Measurements from ENCODE around the gene GRPEL1. TPM values are rescaled to one million over a fixed set of nuclear protein-coding genes. Genes with fewer than 3 reads are reported as not detected.
A peak's percentile ranks its signal among the peaks of the same experiment; 100 is the strongest.

Gene GRPEL1
- total RNA-seq, 1 experiment from 2014 or later = 40.7 TPM

DNA sequence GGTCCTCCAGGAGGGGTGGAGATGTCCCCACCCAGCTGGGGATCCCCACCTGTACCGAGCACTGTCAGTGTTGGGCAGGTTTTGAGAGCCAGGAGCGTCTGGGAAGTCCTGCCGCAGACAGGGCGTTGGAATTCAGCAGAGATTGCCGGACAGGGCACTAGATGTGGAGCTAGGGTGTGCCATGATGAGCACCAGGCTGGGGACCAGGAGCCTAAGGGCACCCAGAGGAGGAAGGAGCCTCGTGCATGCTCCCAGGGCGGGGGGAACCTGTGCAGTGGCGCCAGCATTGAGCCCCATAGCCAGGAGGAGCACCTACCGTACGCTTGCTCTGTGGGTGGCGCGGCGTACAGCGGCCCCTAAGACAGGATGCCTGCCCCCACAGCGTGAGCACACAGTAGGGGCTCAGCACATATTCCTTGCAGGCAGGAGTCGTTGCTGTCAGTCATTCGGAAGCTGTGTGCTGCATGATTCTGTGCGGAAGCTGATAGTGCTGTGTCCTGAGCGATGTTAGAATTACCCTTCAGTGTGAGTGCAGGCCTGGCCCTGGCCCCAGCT is 43.5 kb downstream of the GRPEL1 start:
- Histone ChIP-seq H3K4me2 (ENCODE audit: insufficient read depth, insufficient read length, low read length) (no peak overlapping the region), H2BK5ac (ENCODE audit: insufficient read length, low read length) (no peak overlapping the region), H4K91ac (ENCODE audit: insufficient read length, low read depth, low read length) (no peak overlapping the region), H4K5ac (ENCODE audit: insufficient read length, low read depth, low read length) (no peak overlapping the region), H3K79me1 (ENCODE audit: insufficient read depth, low read depth, low read length, poor library complexity, severe bottlenecking) (no peaks in the 10 kb centered on the region), H3T11ph (ENCODE audit: low read length) (no peak overlapping the region), H3K9me3 (ENCODE audit: control insufficient read depth, low read depth, low read length) (no peaks in the 10 kb centered on the region), H3K27ac (ENCODE audit: insufficient read length, low read depth, low read length) (no peak overlapping the region), H2AFZ (ENCODE audit: low read length) (no peak overlapping the region), H3K27me3 (ENCODE audit: insufficient read depth, low read length) (no peaks in the 10 kb centered on the region; the same call in 1 of the 2 replicates), H2AK5ac (ENCODE audit: insufficient read length, low read length) (no peak overlapping the region), H4K8ac (replicated peaks; ENCODE audit: insufficient read length, low read depth, low read length) (no peak overlapping the region), H2BK20ac (ENCODE audit: low read depth, low read length, poor library complexity, severe bottlenecking) (no peak overlapping the region), H4K20me1 (ENCODE audit: control insufficient read depth, insufficient read depth, insufficient read length) (no peaks in the 10 kb centered on the region), H3K56ac (ENCODE audit: insufficient read length, low read depth, low read length) (no peak overlapping the region), H3K79me2 (ENCODE audit: insufficient read depth, low read length) (no peaks in the 10 kb centered on the region), H2BK120ac (ENCODE audit: low read depth, low read length, poor library complexity, severe bottlenecking) (no peak overlapping the region), H3K18ac (ENCODE audit: insufficient read length, low read depth, low read length) (no peak overlapping the region), H3K23ac (ENCODE audit: insufficient read length, low read depth, low read length) (no peak overlapping the region), H2BK12ac (ENCODE audit: insufficient read length, low read depth, low read length) (no peak overlapping the region), H3K23me2 (ENCODE audit: insufficient read length, low read depth, low read length, poor library complexity, severe bottlenecking) (no peaks in the 10 kb centered on the region), H2BK15ac (ENCODE audit: low read depth, low read length) (no peak overlapping the region), H3K4ac (ENCODE audit: low read depth, low read length) (no peak overlapping the region), H3K14ac (ENCODE audit: insufficient read depth, low read length) (no peak overlapping the region; the same call in 1 of the 2 replicates), H3K9ac (ENCODE audit: extremely low read depth, insufficient read length, low read length) (no peak overlapping the region), H3K4me1 (ENCODE audit: insufficient read depth, low read length) (no peaks in the 10 kb centered on the region; the same call in 1 of the 2 replicates)
- Mint-ChIP-seq H3K27ac (peak overlapping the region in 2 of 3 experiments; percentile 85 to 92; a peak in 3 of 7 replicates), H3K27me3 (ENCODE audit: low read depth) (no peaks in the 10 kb centered on the region; the same call in 1 of the 2 replicates), H3K36me3 (ENCODE audit: insufficient read depth in 1 of 3, low read depth in 3 of 3) (peaks cover 24 to 58% (median 56%) of the 10 kb centered on the region in 3 experiments), H3K4me3 (no peak overlapping the region), H3K4me1 (peaks cover 10 to 17% of the 10 kb centered on the region in 2 experiments), H3K9me3 (no peaks in the 10 kb centered on the region; a peak in 1 of 5 replicates)
- whole genome bisulfite sequencing (ENCODE audit: extremely low coverage, insufficient read length, low lambda C conversion rate) = no CpG with 5 or more reads among the region's 19 CpGs
- no peak for DNase-seq
- TF ChIP-seq, protein P1, sequence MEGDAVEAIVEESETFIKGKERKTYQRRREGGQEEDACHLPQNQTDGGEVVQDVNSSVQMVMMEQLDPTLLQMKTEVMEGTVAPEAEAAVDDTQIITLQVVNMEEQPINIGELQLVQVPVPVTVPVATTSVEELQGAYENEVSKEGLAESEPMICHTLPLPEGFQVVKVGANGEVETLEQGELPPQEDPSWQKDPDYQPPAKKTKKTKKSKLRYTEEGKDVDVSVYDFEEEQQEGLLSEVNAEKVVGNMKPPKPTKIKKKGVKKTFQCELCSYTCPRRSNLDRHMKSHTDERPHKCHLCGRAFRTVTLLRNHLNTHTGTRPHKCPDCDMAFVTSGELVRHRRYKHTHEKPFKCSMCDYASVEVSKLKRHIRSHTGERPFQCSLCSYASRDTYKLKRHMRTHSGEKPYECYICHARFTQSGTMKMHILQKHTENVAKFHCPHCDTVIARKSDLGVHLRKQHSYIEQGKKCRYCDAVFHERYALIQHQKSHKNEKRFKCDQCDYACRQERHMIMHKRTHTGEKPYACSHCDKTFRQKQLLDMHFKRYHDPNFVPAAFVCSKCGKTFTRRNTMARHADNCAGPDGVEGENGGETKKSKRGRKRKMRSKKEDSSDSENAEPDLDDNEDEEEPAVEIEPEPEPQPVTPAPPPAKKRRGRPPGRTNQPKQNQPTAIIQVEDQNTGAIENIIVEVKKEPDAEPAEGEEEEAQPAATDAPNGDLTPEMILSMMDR (conservative IDR thresholded peaks at IDR 0.05) = no peak

Measured in H9 (cell line).